Measurements from ENCODE around the gene BAG1.

The BAG1 gene

GRCh38 chr9:33245341-33245740 is 19.2 kb downstream of the BAG1 start:
- no peak for DNase-seq (ENCODE audit: low spot score)
- no peak overlapping the region for H3K27ac Mint-ChIP-seq

GRCh38 chr9:33244137-33244784 is 20.2 kb downstream of the BAG1 start:
- DNase-seq (ENCODE audit: low spot score), result no peak
- H3K4me1 Mint-ChIP-seq (ENCODE audit: low read depth), result peaks cover 3% of the 10 kb centered on the region
- H3K36me3 Mint-ChIP-seq (ENCODE audit: low read depth), result peaks cover 3% of the 10 kb centered on the region
- H3K9me3 Mint-ChIP-seq, result no peaks in the 10 kb centered on the region
- no peak overlapping the region for H3K4me3 Mint-ChIP-seq
- H3K27ac Mint-ChIP-seq, result no peak overlapping the region
- H3K27me3 Mint-ChIP-seq (ENCODE audit: low read depth), result peaks cover 3% of the 10 kb centered on the region

More at GRCh38 chr9:33245341-33245740, 19.2 kb downstream of the BAG1 start:
- H3K27me3 Mint-ChIP-seq (ENCODE audit: low read depth), result peaks cover 3% of the 10 kb centered on the region
- H3K4me1 Mint-ChIP-seq (ENCODE audit: low read depth), result no peaks in the 10 kb centered on the region
- no peak overlapping the region for H3K4me3 Mint-ChIP-seq
- no peaks in the 10 kb centered on the region for H3K9me3 Mint-ChIP-seq
- peaks cover 3% of the 10 kb centered on the region for H3K36me3 Mint-ChIP-seq (ENCODE audit: low read depth)

GRCh38 chr9:33242609-33243134 is 21.8 kb downstream of the BAG1 start:
- Mint-ChIP-seq H3K4me3 (no peak overlapping the region), H3K27ac (no peak overlapping the region), H3K4me1 (ENCODE audit: low read depth) (peaks cover 3% of the 10 kb centered on the region), H3K27me3 (ENCODE audit: low read depth) (peaks cover 3% of the 10 kb centered on the region), H3K36me3 (ENCODE audit: low read depth) (peaks cover 3% of the 10 kb centered on the region), H3K9me3 (no peaks in the 10 kb centered on the region)
- no peak for DNase-seq (ENCODE audit: low spot score)

DNA sequence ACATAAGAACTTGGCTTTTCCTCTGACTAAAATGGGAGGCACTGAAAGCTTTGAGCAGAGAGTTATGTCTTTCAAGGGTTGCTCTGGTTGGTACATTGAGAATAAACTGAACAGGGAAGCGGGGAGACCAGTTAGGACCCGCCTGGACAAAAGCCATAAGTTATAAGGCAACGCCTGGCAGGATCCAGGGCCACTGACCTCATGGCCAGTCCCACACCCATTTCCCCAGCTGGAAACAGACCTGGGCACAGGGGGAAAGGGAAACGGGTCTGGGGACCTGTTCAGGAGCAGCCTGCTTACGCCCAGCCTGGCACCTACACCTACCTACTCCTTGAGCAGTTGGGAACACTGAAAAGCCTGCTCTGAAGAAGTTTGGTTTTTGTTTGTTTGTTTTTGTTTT is 23.2 kb downstream of the BAG1 start:
- Mint-ChIP-seq H3K9me3 (no peaks in the 10 kb centered on the region), H3K4me1 (ENCODE audit: low read depth) (peaks cover 3% of the 10 kb centered on the region), H3K36me3 (ENCODE audit: low read depth) (no peaks in the 10 kb centered on the region), H3K27me3 (ENCODE audit: low read depth) (peaks cover 3% of the 10 kb centered on the region), H3K4me3 (no peak overlapping the region), H3K27ac (no peak overlapping the region)
- no peak for DNase-seq (ENCODE audit: low spot score)

DNA sequence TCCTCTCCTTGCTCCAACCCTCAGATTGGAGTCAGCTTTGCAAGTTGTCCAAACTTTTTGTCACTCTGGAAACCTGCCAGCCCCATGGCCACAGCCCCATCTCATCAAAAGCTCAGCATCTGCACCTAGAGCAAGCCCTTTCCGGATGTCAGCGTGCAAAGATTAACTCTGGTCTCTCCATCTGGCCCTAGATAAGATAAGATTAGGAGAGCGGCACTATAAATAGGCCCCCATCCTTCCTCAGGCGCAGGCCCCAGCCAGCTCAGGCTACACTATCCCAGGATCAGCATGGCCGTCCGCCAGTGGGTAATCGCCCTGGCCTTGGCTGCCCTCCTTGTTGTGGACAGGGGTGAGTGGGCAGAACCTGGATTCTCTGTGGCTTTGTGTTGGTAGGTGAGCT is 24.6 kb downstream of the BAG1 start, which contains the start of gene SPINK4:
Gene SPINK4, plus strand, starts transcription at position 247 of the 400 bp plus-strand sequence. Its CDS starts 42 bp downstream, at position 289.
- H3K36me3 Mint-ChIP-seq (ENCODE audit: low read depth), result no peaks in the 10 kb centered on the region
- H3K4me3 Mint-ChIP-seq, result no peak within 1 kb of the TSS
- H3K27me3 Mint-ChIP-seq (ENCODE audit: low read depth), result peaks cover 9% of the 10 kb centered on the region
- H3K27ac Mint-ChIP-seq, result no peak within 1 kb of the TSS
- H3K4me1 Mint-ChIP-seq (ENCODE audit: low read depth), result peaks cover 3% of the 10 kb centered on the region
- no peaks in the 10 kb centered on the region for H3K9me3 Mint-ChIP-seq
- DNase-seq (ENCODE audit: low spot score), result no peak

DNA sequence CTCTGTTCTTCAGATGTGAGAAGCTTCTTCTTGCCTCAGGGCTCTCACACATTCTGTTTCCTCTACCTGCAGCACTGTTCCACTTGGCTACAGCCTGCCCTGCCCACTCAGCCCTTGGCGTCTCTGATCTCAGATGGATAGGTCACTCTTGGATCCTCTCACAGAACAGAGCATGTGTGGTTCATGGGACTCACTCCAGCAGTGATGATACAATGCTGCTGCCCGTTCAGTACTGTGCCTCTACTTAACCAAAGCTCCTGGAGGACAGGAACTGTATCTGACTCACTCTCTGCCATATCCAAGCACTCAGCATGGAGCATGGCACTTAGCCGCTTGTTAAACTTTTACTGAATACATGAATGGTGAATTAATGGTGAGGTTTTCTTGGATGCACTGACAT is 27.9 kb downstream of the BAG1 start:
- Mint-ChIP-seq H3K27me3 (ENCODE audit: low read depth) (peaks cover 10% of the 10 kb centered on the region), H3K9me3 (no peaks in the 10 kb centered on the region), H3K4me1 (ENCODE audit: low read depth) (peaks cover 3% of the 10 kb centered on the region), H3K36me3 (ENCODE audit: low read depth) (no peaks in the 10 kb centered on the region), H3K27ac (no peak overlapping the region), H3K4me3 (no peak overlapping the region)
- no peak for DNase-seq (ENCODE audit: low spot score)

GRCh38 chr9:33234511-33235467 is 29.7 kb downstream of the BAG1 start:
- Mint-ChIP-seq H3K9me3 (no peaks in the 10 kb centered on the region), H3K4me1 (ENCODE audit: low read depth) (peaks cover 1% of the 10 kb centered on the region), H3K36me3 (ENCODE audit: low read depth) (no peaks in the 10 kb centered on the region), H3K4me3 (no peak overlapping the region), H3K27ac (no peak overlapping the region), H3K27me3 (ENCODE audit: low read depth) (peaks cover 7% of the 10 kb centered on the region)
- DNase-seq (ENCODE audit: low spot score), result no peak

GRCh38 chr9:33233626-33234342 is 30.7 kb downstream of the BAG1 start:
- Mint-ChIP-seq H3K36me3 (ENCODE audit: low read depth) (no peaks in the 10 kb centered on the region), H3K9me3 (no peaks in the 10 kb centered on the region), H3K27me3 (ENCODE audit: low read depth) (peaks cover 7% of the 10 kb centered on the region), H3K27ac (no peak overlapping the region), H3K4me1 (ENCODE audit: low read depth) (no peaks in the 10 kb centered on the region), H3K4me3 (no peak overlapping the region)
- DNase-seq (ENCODE audit: low spot score), result no peak

GRCh38 chr9:33232815-33233214 is 31.7 kb downstream of the BAG1 start:
- Mint-ChIP-seq H3K9me3 (no peaks in the 10 kb centered on the region), H3K4me1 (ENCODE audit: low read depth) (no peaks in the 10 kb centered on the region), H3K27ac (no peak overlapping the region), H3K4me3 (no peak overlapping the region), H3K27me3 (ENCODE audit: low read depth) (peaks cover 7% of the 10 kb centered on the region), H3K36me3 (ENCODE audit: low read depth) (no peaks in the 10 kb centered on the region)
- DNase-seq (ENCODE audit: low spot score), result no peak

DNA sequence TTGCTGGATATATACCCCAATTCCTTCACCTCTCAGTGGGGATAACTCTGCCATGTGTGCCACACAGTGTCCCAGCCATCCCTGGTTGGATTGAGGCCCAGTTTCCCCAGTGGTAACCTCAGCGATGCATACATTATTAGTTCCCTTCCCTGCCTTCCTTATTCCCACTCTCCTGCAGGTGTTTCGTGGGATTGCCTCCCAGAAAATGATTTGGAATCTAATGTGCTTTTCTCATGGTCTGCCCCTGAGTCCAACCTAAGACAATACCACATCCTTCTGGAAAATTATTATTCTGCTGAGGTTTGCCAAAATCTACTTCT is 32.9 kb downstream of the BAG1 start:
- Mint-ChIP-seq H3K36me3 (ENCODE audit: low read depth) (no peaks in the 10 kb centered on the region), H3K9me3 (no peaks in the 10 kb centered on the region), H3K27ac (no peak overlapping the region), H3K27me3 (ENCODE audit: low read depth) (peaks cover 7% of the 10 kb centered on the region), H3K4me3 (no peak overlapping the region), H3K4me1 (ENCODE audit: low read depth) (peaks cover 2% of the 10 kb centered on the region)
- DNase-seq (ENCODE audit: low spot score), result no peak

DNA sequence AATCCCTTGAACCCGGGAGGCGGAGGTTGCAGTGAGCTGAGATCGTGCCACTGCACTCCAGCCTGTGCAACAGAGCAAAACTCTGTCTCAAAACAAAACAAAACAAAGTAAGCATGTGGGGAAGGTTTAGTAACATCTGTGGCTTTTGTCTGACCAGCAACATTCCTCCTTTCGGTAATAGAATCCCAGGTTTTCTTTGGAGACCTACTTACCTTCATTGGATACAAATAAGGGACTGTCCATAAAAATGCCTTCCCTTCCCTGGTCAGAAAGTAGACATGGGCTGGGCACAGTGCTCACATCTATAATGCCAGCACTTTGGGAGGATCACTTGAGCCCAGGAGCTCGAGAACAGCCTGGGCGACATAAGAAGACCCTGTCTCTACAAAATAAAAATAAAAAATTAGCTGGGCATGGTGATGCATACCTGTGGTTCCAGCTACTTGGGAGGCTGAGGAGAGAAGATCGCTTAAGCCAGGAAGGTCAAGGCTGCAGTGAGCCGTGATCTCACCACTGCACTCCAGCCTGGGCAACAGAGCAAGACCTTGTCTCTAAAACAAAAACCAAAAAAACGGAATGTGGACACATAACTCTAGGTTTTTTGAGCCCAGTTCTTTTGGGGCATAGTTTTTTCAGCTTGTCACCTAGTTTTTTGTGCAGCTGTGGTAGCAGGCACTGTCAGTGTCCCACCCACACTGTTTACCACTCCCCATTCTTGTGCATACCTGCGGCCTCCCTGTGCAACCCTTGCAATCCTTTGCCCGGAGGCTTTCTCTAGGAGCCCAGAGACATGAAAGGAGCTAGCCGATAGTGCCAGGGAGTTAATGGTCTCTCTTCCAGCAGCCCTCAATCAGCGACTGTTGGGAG is 33.5 kb downstream of the BAG1 start:
- peaks cover 4% of the 10 kb centered on the region for H3K4me1 Mint-ChIP-seq (ENCODE audit: low read depth)
- H3K36me3 Mint-ChIP-seq (ENCODE audit: low read depth), result no peaks in the 10 kb centered on the region
- peaks cover 6% of the 10 kb centered on the region for H3K27me3 Mint-ChIP-seq (ENCODE audit: low read depth)
- no peak overlapping the region for H3K4me3 Mint-ChIP-seq
- H3K27ac Mint-ChIP-seq, result no peak overlapping the region
- no peak for DNase-seq (ENCODE audit: low spot score)
- H3K9me3 Mint-ChIP-seq, result no peaks in the 10 kb centered on the region

DNA sequence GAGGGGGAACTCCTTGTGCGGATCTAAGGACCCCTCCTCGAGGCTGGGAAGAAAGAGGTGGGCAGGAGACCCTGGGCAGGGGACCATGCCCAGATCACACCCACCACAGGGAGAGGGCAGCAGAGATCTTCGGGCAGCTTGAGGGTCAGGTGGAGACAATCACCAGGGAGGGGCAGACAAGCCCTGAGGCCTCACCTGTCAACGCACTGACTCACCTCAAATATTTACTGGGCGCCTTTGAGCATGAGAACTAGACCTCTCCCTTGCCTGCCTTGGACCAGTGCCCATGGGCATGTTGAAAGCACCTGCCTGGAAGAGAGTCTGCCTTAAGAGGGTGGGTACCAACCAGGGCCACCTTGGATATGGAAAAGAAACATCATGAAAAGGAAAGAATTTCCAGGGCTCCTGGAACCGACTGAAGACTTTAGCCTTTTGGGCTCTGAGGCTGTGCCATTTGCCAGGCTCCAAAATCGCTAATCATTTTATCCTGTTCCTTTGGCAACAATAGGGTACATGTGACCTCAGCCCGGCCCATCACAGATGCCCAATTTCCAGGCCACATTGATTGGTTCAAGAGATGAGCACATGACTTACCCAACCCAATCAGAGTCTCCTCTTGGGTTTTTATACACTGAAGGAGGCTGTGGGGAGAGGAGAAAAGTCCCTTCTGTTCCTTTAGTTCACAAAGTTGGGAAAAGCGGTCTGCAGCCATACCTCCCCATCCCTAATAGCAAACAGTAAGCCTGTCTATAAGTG is 35.0 kb downstream of the BAG1 start:
- peaks cover 13% of the 10 kb centered on the region for H3K4me1 Mint-ChIP-seq (ENCODE audit: low read depth)
- H3K4me3 Mint-ChIP-seq, result no peak overlapping the region
- DNase-seq (ENCODE audit: low spot score), result no peak
- peaks cover 2% of the 10 kb centered on the region for H3K27me3 Mint-ChIP-seq (ENCODE audit: low read depth)
- H3K9me3 Mint-ChIP-seq, result no peaks in the 10 kb centered on the region
- H3K27ac Mint-ChIP-seq, result no peak overlapping the region
- H3K36me3 Mint-ChIP-seq (ENCODE audit: low read depth), result no peaks in the 10 kb centered on the region

Data from T-helper 2 cell treated with Interferon-gamma antibody and Interleukin-4, amounts not matched to agents 5 μg/mL and 100 μg/mL, for 36 hours (primary cell).